Neural cell (in vitro differentiated cells): ENCODE data around the gene SSBP3. TPM values are rescaled to one million over a fixed set of nuclear protein-coding genes. Genes with fewer than 3 reads are reported as not detected.

Experiments used
- H2AFZ ChIP-seq: fragments of 200-600, 300-800 bp; sonication (generic), shearing (Covaris generic); 2 replicates; pipeline ENCODE4 v1.6.0; 2014; ENCODE audit warnings: low read depth, mild to moderate bottlenecking, antibody characterized with exemption, low read length, moderate library complexity
- H3F3A ChIP-seq: fragments of 200-600 bp; shearing (Covaris generic); 2 replicates; pipeline ENCODE4 v1.6.1; 2016; ENCODE audit warnings: mild to moderate bottlenecking, moderate library complexity, mixed read lengths, antibody characterized with exemption, low read length; ENCODE audit not compliant: insufficient read depth, poor library complexity, severe bottlenecking
- H3K27ac ChIP-seq: fragments of 200-600, 300-800 bp; sonication (generic), shearing (Covaris generic); 2 replicates; pipeline ENCODE4 v1.5.1; 2014; ENCODE audit warnings: mild to moderate bottlenecking, low read length, moderate library complexity
- H3K27me3 ChIP-seq: fragments of 300-800, 200-600 bp; sonication (generic), shearing (Covaris generic); 2 replicates; pipeline ENCODE4 v1.6.0; 2014; ENCODE audit warnings: mild to moderate bottlenecking, low read depth, low read length, moderate library complexity; ENCODE audit not compliant: insufficient read depth
- H3K36me3 ChIP-seq: fragments of 300-800, 200-600 bp; sonication (generic), shearing (Covaris generic); 2 replicates; pipeline ENCODE4 v1.5.1; 2014; ENCODE audit warnings: mild to moderate bottlenecking, antibody characterized with exemption, low read length, moderate library complexity; ENCODE audit not compliant: insufficient read depth
- H3K4me2 ChIP-seq: fragments of 300-800, 200-600 bp; sonication (generic), shearing (Covaris generic); 2 replicates; pipeline ENCODE4 v1.6.0; 2014; ENCODE audit warnings: mild to moderate bottlenecking, low read length
- H3K4me3 ChIP-seq: fragments of 300-800, 200-600 bp; sonication (generic), shearing (Covaris generic); 2 replicates; pipeline ENCODE4 v1.5.1; 2014; ENCODE audit warnings: mild to moderate bottlenecking, low read length, moderate library complexity
- H3K79me2 ChIP-seq: fragments of 200-600 bp; shearing (Covaris generic); replicated peaks from 2 replicates; pipeline ENCODE4 v1.6.0; 2014; ENCODE audit warnings: mild to moderate bottlenecking, low read length, moderate library complexity; ENCODE audit not compliant: insufficient read depth
- H3K9ac ChIP-seq: fragments of 300-800, 200-600 bp; sonication (generic), shearing (Covaris generic); 2 replicates; pipeline ENCODE4 v1.6.1; 2016; ENCODE audit warnings: mild to moderate bottlenecking, low read length, mixed read lengths
- H3K9me2 ChIP-seq: fragments of 200-600 bp; shearing (Covaris generic); 2 replicates; pipeline ENCODE4 v1.6.1; 2016; ENCODE audit warnings: mild to moderate bottlenecking, low read length, mixed read lengths; ENCODE audit not compliant: insufficient read depth
- H3K9me3 ChIP-seq: fragments of 200-600, 300-800 bp; sonication (generic), shearing (Covaris generic); 2 replicates; pipeline ENCODE4 v1.6.1; 2016; ENCODE audit warnings: mild to moderate bottlenecking, mixed run types, low read length, moderate library complexity, mixed read lengths
- H4K20me1 ChIP-seq: fragments of 200-600 bp; shearing (Covaris generic); 2 replicates; pipeline ENCODE4 v1.6.1; 2016; ENCODE audit warnings: mild to moderate bottlenecking, mixed run types; ENCODE audit not compliant: insufficient read depth
- CTCF ChIP-seq: fragments of 450-650 bp; IDR thresholded peaks from 2 replicates; pipeline ENCODE4 v1.5.1; 2014; ENCODE audit warnings: antibody characterized with exemption, mild to moderate bottlenecking, moderate library complexity; ENCODE audit not compliant: poor library complexity, severe bottlenecking
- EP300 ChIP-seq: fragments of 450-650 bp; conservative IDR thresholded peaks from 2 replicates; pipeline ENCODE4 v1.6.1; 2014; ENCODE audit warnings: antibody characterized with exemption, mild to moderate bottlenecking, moderate library complexity; ENCODE audit not compliant: poor library complexity, severe bottlenecking
- EZH2 ChIP-seq: fragments of 200-600, 300-800 bp; shearing (Covaris generic), sonication (generic); IDR thresholded peaks from 2 replicates; pipeline ENCODE4 v1.6.1; 2014; ENCODE audit warnings: antibody characterized with exemption, low read length, borderline replicate concordance, mild to moderate bottlenecking; ENCODE audit not compliant: insufficient read depth, poor library complexity, severe bottlenecking
- MXI1 ChIP-seq: fragments of 450-650 bp; conservative IDR thresholded peaks from 2 replicates; pipeline ENCODE4 v1.6.1; 2014; ENCODE audit warnings: antibody characterized with exemption, mild to moderate bottlenecking; ENCODE audit not compliant: poor library complexity, severe bottlenecking
- POLR2AphosphoS5 ChIP-seq: IDR thresholded peaks from 2 replicates; pipeline ENCODE4 v1.6.1; 2012
- RAD21 ChIP-seq: fragments of 450-650 bp; conservative IDR thresholded peaks from 2 replicates; pipeline ENCODE4 v1.6.1; 2014; ENCODE audit warnings: antibody characterized with exemption, mild to moderate bottlenecking, moderate library complexity
- SMC3 ChIP-seq: fragments of 450-650 bp; conservative IDR thresholded peaks from 2 replicates; pipeline ENCODE4 v1.6.1; 2014; ENCODE audit warnings: antibody characterized with exemption, mild to moderate bottlenecking, moderate library complexity; ENCODE audit not compliant: poor library complexity
- TAF1 ChIP-seq: IDR thresholded peaks from 2 replicates; pipeline ENCODE4 v1.6.1; 2012; ENCODE audit warnings: low read depth
- polyA plus RNA-seq: library from polyadenylated mRNA; depleted of rRNA; stranded (reverse); fragments of >200 nt; gene quantifications from 2 replicates; pipeline ENCODE4 v1.2.3, GENCODE V29; 2014
- TF ChIP-seq, protein P1 (sequence below): IDR thresholded peaks from 2 replicates; pipeline ENCODE4 v1.6.1; 2012; ENCODE audit warnings: borderline replicate concordance

The SSBP3 gene
- polyA plus RNA-seq, 1 donor from 2014 or later = 77.4 TPM

DNA sequence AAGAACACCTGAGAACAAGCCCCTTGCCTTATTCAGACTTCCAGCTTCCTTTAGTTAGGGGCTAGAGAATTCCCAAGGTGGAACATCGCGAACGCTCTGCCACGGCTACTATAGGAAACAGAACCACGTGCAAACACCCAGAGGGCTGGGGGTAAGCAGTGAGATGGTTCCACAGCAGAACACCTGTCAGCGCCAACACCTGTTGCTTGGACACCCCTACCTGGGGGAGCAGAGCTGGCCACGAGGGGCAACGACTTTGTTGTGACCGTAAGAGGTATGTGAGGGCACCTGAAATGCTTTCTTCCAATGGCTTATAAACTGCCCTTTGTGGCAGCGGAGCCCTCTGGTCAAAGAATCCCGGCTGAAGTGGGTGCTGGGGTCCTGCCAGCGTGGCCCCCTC is 155.5 kb downstream of the SSBP3 start:
- H3K9me3 ChIP-seq = no peaks in the 10 kb centered on the region
- H4K20me1 ChIP-seq = no peaks in the 10 kb centered on the region
- no peak overlapping the region for H2AFZ ChIP-seq
- H3K79me2 ChIP-seq = no peaks in the 10 kb centered on the region
- H3K4me3 ChIP-seq = no peak overlapping the region
- no peak overlapping the region for H3K9ac ChIP-seq
- TF ChIP-seq EP300 (no peak), RAD21 (no peak), EZH2 (no peak), SMC3 (no peak), CTCF (no peak), POLR2AphosphoS5 (no peak), TAF1 (no peak), MXI1 (no peak)
- TF ChIP-seq, protein P1, sequence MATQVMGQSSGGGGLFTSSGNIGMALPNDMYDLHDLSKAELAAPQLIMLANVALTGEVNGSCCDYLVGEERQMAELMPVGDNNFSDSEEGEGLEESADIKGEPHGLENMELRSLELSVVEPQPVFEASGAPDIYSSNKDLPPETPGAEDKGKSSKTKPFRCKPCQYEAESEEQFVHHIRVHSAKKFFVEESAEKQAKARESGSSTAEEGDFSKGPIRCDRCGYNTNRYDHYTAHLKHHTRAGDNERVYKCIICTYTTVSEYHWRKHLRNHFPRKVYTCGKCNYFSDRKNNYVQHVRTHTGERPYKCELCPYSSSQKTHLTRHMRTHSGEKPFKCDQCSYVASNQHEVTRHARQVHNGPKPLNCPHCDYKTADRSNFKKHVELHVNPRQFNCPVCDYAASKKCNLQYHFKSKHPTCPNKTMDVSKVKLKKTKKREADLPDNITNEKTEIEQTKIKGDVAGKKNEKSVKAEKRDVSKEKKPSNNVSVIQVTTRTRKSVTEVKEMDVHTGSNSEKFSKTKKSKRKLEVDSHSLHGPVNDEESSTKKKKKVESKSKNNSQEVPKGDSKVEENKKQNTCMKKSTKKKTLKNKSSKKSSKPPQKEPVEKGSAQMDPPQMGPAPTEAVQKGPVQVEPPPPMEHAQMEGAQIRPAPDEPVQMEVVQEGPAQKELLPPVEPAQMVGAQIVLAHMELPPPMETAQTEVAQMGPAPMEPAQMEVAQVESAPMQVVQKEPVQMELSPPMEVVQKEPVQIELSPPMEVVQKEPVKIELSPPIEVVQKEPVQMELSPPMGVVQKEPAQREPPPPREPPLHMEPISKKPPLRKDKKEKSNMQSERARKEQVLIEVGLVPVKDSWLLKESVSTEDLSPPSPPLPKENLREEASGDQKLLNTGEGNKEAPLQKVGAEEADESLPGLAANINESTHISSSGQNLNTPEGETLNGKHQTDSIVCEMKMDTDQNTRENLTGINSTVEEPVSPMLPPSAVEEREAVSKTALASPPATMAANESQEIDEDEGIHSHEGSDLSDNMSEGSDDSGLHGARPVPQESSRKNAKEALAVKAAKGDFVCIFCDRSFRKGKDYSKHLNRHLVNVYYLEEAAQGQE = no peak
- H3K9me2 ChIP-seq = no peaks in the 10 kb centered on the region
- H3K36me3 ChIP-seq = no peaks in the 10 kb centered on the region
- no peaks in the 10 kb centered on the region for H3K27me3 ChIP-seq
- H3K27ac ChIP-seq = no peak overlapping the region
- no peak overlapping the region for H3K4me2 ChIP-seq
- H3F3A ChIP-seq = no peaks in the 10 kb centered on the region

DNA sequence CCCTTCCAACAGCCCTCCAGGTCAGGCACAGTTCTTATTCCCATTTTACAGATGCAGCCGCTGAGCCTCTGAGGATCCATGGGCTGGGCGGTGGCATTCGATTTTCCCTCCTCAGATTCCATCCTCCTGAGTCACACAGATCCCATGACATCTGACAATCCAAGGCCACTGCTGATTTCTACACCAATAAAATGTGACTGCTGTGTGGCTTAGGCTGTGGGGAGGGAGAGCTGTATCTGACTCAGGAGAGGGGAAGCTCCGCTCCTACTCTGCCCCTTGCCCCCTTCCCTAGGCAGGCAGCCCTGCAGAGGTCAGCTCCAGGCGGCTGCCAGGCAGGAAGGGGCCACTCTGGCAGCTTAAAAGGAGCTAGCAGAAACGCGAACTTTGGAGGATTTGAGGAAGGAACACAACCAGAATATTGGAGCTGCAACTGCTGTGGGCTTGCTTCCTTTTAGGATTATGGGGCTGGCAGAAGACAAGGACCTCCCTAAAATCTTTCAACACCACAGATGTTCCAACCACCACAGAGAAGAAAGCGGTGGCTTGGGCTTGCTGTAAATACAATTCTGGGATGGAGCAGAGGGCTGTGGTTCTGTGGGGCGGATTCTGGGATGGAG is 156.3 kb downstream of the SSBP3 start:
- Histone ChIP-seq H3K9ac (no peak overlapping the region), H4K20me1 (no peaks in the 10 kb centered on the region), H2AFZ (no peak overlapping the region), H3K4me3 (no peak overlapping the region), H3K4me2 (no peak overlapping the region), H3K79me2 (no peaks in the 10 kb centered on the region), H3K27me3 (no peaks in the 10 kb centered on the region), H3K9me2 (no peaks in the 10 kb centered on the region), H3F3A (no peaks in the 10 kb centered on the region), H3K27ac (no peak overlapping the region), H3K9me3 (no peaks in the 10 kb centered on the region), H3K36me3 (no peaks in the 10 kb centered on the region)
- TF ChIP-seq, protein P1 = no peak
- TF ChIP-seq TAF1 (no peak), EP300 (no peak)
